Esophagus muscularis mucosa (tissue), 3 donors: ENCODE measurements around the gene PRMT7.

Experiments used
- POLR2A ChIP-seq: fragments of 450-650 bp; IDR thresholded peaks from one replicate; pipeline ENCODE4 v1.6.1; 2017; ENCODE audit warnings: antibody characterized with exemption, moderate library complexity, mild to moderate bottlenecking, low read depth
- TF ChIP-seq, protein P1 (sequence below), 3 experiments: fragments of 200-600 bp in 2 of 3; fragments of 450-650 bp in 1 of 3; sonication (generic) in 2 of 3; IDR thresholded peaks; one replicate each; pipeline ENCODE4 v1.5.1; 2017 to 2019; ENCODE audit warnings: antibody characterized with exemption in 3 of 3, mild to moderate bottlenecking in 2 of 3, moderate library complexity in 1 of 3

DNA sequence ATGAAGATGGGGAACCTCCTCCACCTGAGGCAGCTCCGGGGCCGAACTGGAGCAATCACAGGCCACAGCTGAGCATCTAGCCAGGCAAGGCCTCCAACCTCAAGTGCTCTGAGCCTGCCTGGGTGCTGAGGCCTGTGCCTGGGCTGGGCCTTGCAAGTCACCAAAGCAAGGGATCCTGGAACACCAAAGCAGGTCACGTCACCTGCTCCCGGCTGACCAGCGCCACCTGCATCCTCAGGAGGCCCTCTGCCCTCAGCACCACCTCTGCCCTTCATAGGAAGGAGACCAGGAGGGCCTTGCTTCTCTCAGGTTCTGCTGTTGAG is 69.5 kb downstream of the PRMT7 start:
- no peak for TF ChIP-seq POLR2A
- TF ChIP-seq, protein P1, sequence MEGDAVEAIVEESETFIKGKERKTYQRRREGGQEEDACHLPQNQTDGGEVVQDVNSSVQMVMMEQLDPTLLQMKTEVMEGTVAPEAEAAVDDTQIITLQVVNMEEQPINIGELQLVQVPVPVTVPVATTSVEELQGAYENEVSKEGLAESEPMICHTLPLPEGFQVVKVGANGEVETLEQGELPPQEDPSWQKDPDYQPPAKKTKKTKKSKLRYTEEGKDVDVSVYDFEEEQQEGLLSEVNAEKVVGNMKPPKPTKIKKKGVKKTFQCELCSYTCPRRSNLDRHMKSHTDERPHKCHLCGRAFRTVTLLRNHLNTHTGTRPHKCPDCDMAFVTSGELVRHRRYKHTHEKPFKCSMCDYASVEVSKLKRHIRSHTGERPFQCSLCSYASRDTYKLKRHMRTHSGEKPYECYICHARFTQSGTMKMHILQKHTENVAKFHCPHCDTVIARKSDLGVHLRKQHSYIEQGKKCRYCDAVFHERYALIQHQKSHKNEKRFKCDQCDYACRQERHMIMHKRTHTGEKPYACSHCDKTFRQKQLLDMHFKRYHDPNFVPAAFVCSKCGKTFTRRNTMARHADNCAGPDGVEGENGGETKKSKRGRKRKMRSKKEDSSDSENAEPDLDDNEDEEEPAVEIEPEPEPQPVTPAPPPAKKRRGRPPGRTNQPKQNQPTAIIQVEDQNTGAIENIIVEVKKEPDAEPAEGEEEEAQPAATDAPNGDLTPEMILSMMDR (IDR thresholded peaks at IDR 0.05), result no peak
